Activated naive CD4-positive, alpha-beta T cell treated with anti-CD3 and anti-CD28 coated beads, Interleukin-2, amount 10 ng/mL, durations not matched to agents 7 days and 5 days (primary cell): Measurements from ENCODE around the gene GRHL1.

Experiments
- CTCF ChIA-PET: fragments of 350-600 bp; sonication (Branson Sonifier 250); formaldehyde crosslinking; loops from one replicate; lab custom pipeline; 2021; ENCODE audit warnings: antibody characterized with exemption; lab: Charles Lee
- DNase-seq: peaks from one replicate; pipeline ENCODE4 v3.0.0-alpha.2; 2020
- H3K27ac Mint-ChIP-seq: one replicate; pipeline ENCODE4 v1.8.0; 2021; ENCODE audit warnings: mild to moderate bottlenecking, moderate library complexity, mixed read lengths
- H3K27me3 Mint-ChIP-seq: one replicate; pipeline ENCODE4 v1.8.0; 2021; ENCODE audit warnings: mild to moderate bottlenecking, mixed read lengths
- H3K36me3 Mint-ChIP-seq: one replicate; pipeline ENCODE4 v1.8.0; 2021; ENCODE audit warnings: mixed read lengths
- H3K4me1 Mint-ChIP-seq: one replicate; pipeline ENCODE4 v1.8.0; 2021; ENCODE audit warnings: mixed read lengths
- H3K4me3 Mint-ChIP-seq: one replicate; pipeline ENCODE4 v1.8.0; 2021; ENCODE audit warnings: mild to moderate bottlenecking, moderate library complexity, mixed read lengths
- H3K9me3 Mint-ChIP-seq: one replicate; pipeline ENCODE4 v1.8.0; 2021; ENCODE audit warnings: mixed read lengths

GRHL1 gene

DNA sequence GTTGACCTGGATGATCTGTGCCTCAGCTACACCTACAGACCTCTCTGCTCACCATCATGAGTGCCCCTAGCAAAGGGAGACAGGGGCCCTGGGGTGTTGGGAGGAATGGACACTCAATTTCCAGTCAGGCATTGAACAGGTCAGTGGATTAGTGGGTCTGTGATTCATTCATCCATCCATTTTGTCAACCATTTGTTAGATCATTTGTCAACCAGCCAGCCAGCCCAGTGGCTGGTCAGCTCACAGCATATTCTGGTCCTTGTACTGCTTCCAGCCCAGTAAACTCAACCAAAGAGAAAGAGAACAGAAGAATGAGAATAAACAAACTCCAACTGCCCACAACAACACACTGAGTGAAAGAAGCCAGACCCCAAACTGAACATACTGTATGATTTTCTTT lies 87.2 kb downstream of the GRHL1 start:
- Mint-ChIP-seq H3K27ac (no peak overlapping the region), H3K4me3 (no peak overlapping the region), H3K36me3 (no peaks in the 10 kb centered on the region), H3K27me3 (peaks cover 74% of the 10 kb centered on the region), H3K4me1 (peaks cover 23% of the 10 kb centered on the region), H3K9me3 (no peaks in the 10 kb centered on the region)
- DNase-seq: no peak
- CTCF ChIA-PET: interaction anchor here (0.8 to 1.6 kb wide), 2 partner anchors 54 to 97 kb away, joined by 3 to 4 read pairs; no protein-coding TSS in a partner anchor

DNA sequence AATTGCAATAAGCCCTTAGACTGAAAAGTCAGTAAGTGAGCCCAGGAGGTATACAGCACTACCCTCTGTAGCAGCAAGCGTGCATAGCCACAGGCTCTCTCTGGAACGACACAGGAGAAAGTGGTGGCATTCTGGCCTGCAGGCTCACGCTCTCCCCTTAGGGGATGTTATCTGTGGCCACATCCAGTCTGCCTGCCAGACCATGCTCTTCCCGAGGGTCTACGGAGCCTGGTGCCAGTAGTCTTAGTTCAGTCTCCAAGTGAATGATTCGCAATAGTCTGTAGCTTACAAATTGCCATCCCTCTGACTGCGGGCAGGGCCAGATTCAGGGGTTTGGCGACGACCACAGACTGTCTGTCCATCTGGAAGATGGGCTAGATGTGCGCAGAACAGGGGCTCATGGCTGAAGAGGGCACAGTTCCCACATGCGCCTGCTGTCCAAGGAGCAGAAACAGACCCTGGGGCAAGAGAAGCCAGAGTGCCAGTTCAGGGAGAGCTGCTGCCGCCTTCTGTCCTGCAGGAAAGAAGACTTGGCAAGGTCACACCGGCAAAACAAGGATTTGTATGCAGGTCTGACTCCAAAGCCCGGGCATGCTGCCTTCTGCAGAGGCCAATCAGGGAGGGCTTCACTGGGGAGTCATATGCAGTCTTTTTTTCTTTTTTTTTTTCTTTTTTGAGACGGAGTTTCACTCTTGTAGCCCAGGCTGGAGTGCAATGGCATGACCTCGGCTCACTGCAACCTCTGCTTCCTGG lies 88.3 kb downstream of the GRHL1 start:
- peaks cover 83% of the 10 kb centered on the region for H3K27me3 Mint-ChIP-seq
- no peak for DNase-seq
- H3K4me1 Mint-ChIP-seq: peaks cover 30% of the 10 kb centered on the region
- no peak overlapping the region for H3K4me3 Mint-ChIP-seq
- peaks cover 3% of the 10 kb centered on the region for H3K36me3 Mint-ChIP-seq
- H3K9me3 Mint-ChIP-seq: no peaks in the 10 kb centered on the region
- CTCF ChIA-PET: interaction anchor here (1.6 kb wide), 1 partner anchor 226 kb away, joined by 3 read pairs; no protein-coding TSS in a partner anchor
- H3K27ac Mint-ChIP-seq: no peak overlapping the region

DNA sequence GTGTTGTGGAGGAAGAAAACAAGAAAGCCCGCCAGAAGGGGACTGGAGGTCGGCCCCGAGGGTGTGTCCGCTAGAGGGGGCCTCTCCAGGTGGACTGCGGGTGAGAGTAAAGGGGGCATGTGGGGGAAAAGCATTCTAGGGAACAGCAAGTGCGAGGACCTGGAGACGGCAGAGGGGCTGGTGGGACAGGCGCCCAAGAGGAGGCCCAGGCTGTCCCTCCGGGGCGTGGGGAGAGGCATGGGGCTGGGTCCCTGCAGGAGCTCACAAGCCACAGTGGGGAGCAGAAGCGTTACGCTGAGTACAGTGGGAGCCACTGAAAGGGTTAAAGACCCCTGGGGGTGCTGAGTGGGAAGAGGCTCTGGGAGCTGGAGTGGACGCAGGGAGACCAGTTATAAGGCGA lies 90.2 kb downstream of the GRHL1 start:
- H3K27ac Mint-ChIP-seq: no peak overlapping the region
- no peaks in the 10 kb centered on the region for H3K9me3 Mint-ChIP-seq
- H3K4me1 Mint-ChIP-seq: peaks cover 34% of the 10 kb centered on the region
- peak overlapping the region; percentile 31 for H3K4me3 Mint-ChIP-seq
- DNase-seq: no peak
- H3K27me3 Mint-ChIP-seq: peaks cover 85% of the 10 kb centered on the region
- CTCF ChIA-PET: no interaction called here
- H3K36me3 Mint-ChIP-seq: peaks cover 8% of the 10 kb centered on the region

DNA sequence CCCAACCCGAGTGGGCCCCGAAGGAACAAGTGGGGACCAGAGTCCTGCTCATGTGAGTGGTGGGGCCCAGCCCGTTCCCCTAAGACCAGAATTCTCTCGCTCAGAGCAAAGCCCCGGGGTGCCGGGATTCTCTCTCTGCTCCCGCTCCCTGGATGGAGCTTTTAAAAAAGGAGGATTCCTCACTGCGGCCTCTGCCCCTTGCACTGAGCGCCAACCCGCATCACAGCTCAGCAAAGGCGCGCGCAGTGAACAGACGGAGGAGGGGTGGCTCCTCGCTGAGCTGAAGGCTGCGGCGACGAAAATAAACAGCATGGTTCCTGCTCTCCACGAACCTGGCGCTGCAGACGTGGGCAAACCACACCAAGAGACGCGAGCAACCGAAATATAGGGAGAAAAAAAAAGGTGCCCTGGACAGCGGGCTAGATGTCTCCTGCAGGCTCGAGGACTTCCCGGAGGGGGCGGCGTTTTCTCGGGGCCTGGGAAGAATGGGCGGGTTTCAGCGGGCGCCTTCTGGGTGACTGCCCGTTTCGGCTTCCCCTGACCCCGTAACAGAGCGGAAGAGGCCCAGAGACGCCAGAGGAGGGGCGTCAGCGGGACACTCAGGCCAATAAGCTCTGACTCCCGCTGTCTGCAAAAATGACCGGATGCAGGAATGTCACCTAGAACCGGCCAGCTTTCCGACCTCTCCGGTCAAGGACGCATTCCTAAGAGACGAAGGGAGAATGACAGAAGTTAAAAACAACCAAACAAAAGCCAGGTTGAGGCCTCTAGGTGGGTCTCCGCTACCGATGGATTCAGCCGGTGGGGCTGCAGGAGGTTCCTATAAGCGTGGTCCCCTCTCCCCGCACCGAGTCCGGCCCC lies 91.0 kb downstream of the GRHL1 start:
- CTCF ChIA-PET: no interaction called here
- Mint-ChIP-seq H3K36me3 (peaks cover 12% of the 10 kb centered on the region), H3K9me3 (no peaks in the 10 kb centered on the region), H3K4me3 (peak overlapping the region; percentile 74), H3K4me1 (peaks cover 34% of the 10 kb centered on the region), H3K27ac (peak overlapping the region; percentile 82), H3K27me3 (peaks cover 79% of the 10 kb centered on the region)
- peak; percentile 49 for DNase-seq

- CTCF ChIA-PET: interaction anchor here (6.9 kb wide), 1 partner anchor 59 kb away, joined by 90 read pairs; no protein-coding TSS in a partner anchor
- peak; percentile 87 for DNase-seq
These were observed 91.9 kb downstream of the GRHL1 start, which contains the start of gene KLF11 for GRCh38 chr2:10043256-10043905. TSS of gene KLF11 (plus strand) at chr2:10043550. CDS start at chr2:10043717, 167 bp downstream.

DNA sequence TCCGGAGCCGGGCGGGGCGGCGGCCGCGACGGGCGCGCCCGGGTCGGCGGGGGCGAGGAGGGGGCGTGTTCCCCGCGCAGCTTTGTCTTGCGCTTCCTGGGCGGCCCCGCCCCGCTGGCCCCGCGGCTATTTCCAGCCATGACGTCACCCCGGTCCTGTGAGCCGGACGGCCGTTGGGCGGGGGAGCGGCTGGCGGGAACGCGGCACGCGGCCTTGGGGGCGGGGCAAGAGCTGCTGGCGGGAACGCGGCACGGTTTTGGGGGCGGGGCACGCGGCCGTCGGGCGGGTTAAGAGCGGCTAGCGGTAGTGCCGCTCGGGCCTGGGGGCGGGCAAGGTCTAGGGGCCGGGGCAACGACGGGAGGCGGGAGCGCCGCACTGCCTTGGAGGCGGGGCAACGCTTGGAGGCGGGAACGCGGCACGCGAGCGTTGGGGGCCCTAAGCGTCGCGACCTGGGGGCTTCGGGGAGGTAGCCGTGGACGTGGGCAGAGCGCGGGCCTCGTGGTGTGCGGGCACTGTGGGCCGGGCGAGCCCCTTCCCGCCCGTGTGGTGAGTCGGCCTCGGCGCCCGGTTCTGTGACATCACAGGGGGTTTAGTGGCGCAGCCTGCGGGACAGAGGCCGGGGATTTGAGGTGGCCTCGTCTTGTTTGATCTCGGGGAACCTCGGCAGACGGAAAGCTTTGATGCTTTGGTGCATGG lies 92.6 kb downstream of the GRHL1 start:
- H3K4me1 Mint-ChIP-seq: peaks cover 34% of the 10 kb centered on the region
- peak; percentile 92 for DNase-seq
- CTCF ChIA-PET: interaction anchor here (1.1 to 7.0 kb wide), 5 partner anchors 14 to 244 kb away, joined by 5 to 90 read pairs (median 11); no protein-coding TSS in a partner anchor
- H3K27me3 Mint-ChIP-seq: peaks cover 64% of the 10 kb centered on the region
- peak overlapping the region; percentile 62 for H3K4me3 Mint-ChIP-seq
- peak overlapping the region; percentile 89 for H3K27ac Mint-ChIP-seq
- no peaks in the 10 kb centered on the region for H3K9me3 Mint-ChIP-seq
- peaks cover 17% of the 10 kb centered on the region for H3K36me3 Mint-ChIP-seq

More at GRCh38 chr2:10043256-10043905, 91.9 kb downstream of the GRHL1 start, which contains the start of gene KLF11:
- Mint-ChIP-seq H3K27ac (peak within 1 kb of the TSS; percentile 89), H3K27me3 (peaks cover 71% of the 10 kb centered on the region), H3K36me3 (peaks cover 16% of the 10 kb centered on the region), H3K9me3 (no peaks in the 10 kb centered on the region), H3K4me1 (peaks cover 34% of the 10 kb centered on the region), H3K4me3 (peak within 1 kb of the TSS; percentile 74)

- H3K9me3 Mint-ChIP-seq: no peaks in the 10 kb centered on the region
- H3K36me3 Mint-ChIP-seq: peaks cover 20% of the 10 kb centered on the region
- DNase-seq: no peak
- H3K4me3 Mint-ChIP-seq: peak overlapping the region; percentile 41
- H3K27ac Mint-ChIP-seq: no peak overlapping the region
- CTCF ChIA-PET: interaction anchor here (0.9 to 7.2 kb wide), 7 partner anchors 12 to 271 kb away, joined by 3 to 110 read pairs (median 11); no protein-coding TSS in a partner anchor
- peaks cover 51% of the 10 kb centered on the region for H3K27me3 Mint-ChIP-seq
- H3K4me1 Mint-ChIP-seq: peaks cover 34% of the 10 kb centered on the region
These were observed 94.3 kb downstream of the GRHL1 start for GRCh38 chr2:10045561-10046355.

DNA sequence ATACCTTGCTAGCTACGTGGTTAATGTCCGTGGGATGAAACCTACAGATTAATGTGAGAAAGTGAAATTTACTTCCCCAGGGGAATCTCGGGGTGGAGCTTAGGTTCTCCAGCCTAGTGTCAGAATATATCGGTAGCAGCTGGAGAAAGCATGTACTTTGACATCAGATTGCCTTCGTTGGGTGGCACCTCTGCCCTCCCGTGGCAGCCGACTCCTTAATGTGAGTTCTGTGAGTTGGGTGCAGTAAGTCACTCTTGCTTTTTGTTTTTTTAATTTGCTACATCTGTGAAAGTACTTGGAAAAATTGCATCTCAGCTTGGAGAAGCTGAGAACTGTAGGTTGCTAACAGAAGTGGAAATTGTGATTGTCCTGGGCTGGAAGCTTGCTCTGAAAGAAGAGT lies 95.4 kb downstream of the GRHL1 start:
- CTCF ChIA-PET: interaction anchor here (0.7 to 7.2 kb wide), 9 partner anchors 11 to 272 kb away, joined by 3 to 110 read pairs (median 5); no protein-coding TSS in a partner anchor
- Mint-ChIP-seq H3K27ac (no peak overlapping the region), H3K36me3 (peaks cover 20% of the 10 kb centered on the region), H3K4me1 (peaks cover 29% of the 10 kb centered on the region), H3K4me3 (no peak overlapping the region), H3K9me3 (no peaks in the 10 kb centered on the region), H3K27me3 (peaks cover 39% of the 10 kb centered on the region)
- no peak for DNase-seq

DNA sequence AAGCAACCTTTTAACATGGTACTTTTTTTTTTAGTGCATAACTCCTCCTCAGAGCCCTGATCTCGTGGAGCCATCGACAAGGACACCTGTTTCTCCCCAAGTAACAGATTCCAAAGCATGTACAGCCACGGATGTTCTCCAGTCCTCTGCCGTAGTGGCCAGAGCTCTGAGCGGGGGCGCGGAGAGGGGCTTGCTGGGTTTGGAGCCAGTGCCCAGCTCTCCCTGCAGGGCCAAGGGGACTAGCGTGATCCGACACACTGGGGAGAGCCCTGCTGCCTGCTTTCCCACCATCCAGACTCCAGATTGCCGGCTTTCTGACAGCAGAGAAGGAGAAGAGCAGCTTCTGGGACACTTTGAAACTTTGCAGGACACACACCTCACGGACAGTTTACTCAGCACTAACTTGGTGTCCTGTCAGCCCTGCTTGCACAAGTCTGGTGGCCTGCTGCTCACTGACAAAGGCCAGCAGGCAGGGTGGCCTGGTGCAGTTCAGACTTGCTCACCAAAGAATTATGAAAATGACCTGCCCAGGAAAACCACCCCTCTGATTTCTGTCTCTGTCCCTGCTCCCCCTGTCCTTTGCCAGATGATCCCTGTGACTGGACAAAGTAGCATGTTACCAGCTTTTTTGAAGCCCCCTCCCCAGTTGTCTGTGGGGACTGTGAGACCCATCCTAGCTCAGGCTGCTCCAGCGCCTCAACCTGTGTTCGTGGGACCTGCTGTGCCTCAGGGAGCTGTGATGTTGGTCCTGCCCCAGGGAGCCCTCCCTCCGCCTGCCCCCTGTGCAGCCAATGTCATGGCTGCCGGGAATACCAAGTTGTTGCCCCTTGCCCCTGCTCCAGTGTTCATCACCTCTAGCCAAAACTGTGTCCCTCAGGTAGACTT lies 96.4 kb downstream of the GRHL1 start:
- H3K27me3 Mint-ChIP-seq: peaks cover 33% of the 10 kb centered on the region
- no peak for DNase-seq
- H3K4me3 Mint-ChIP-seq: no peak overlapping the region
- no peak overlapping the region for H3K27ac Mint-ChIP-seq
- peaks cover 22% of the 10 kb centered on the region for H3K4me1 Mint-ChIP-seq
- no peaks in the 10 kb centered on the region for H3K9me3 Mint-ChIP-seq
- CTCF ChIA-PET: interaction anchor here (0.8 to 7.2 kb wide), 14 partner anchors 9 to 377 kb away, joined by 3 to 110 read pairs (median 4); no protein-coding TSS in a partner anchor
- peaks cover 26% of the 10 kb centered on the region for H3K36me3 Mint-ChIP-seq

- Mint-ChIP-seq H3K27me3 (peaks cover 28% of the 10 kb centered on the region), H3K4me3 (no peak overlapping the region), H3K9me3 (no peaks in the 10 kb centered on the region), H3K27ac (no peak overlapping the region), H3K36me3 (peaks cover 30% of the 10 kb centered on the region), H3K4me1 (peaks cover 21% of the 10 kb centered on the region)
- DNase-seq: peak; percentile 34
- CTCF ChIA-PET: interaction anchor here (0.7 to 7.2 kb wide), 14 partner anchors 9 to 378 kb away, joined by 3 to 110 read pairs (median 4); no protein-coding TSS in a partner anchor
These were observed 97.1 kb downstream of the GRHL1 start for GRCh38 chr2:10048501-10049171.
